Naive B cell (primary cell): ENCODE data around the gene MCRIP2. TPM values are rescaled to one million over a fixed set of nuclear protein-coding genes. Genes with fewer than 3 reads are reported as not detected.

Experiments used
- ATAC-seq, 2 donors: fragments of 150-1000 bp; cut with Tn5 transposase; 2 replicates each; pipeline ENCODE4 v1.10.0; 2021; ENCODE audit warnings: low read depth in 2 of 2, mild to moderate bottlenecking in 2 of 2, moderate library complexity in 2 of 2
- DNase-seq: peaks from one replicate; pipeline ENCODE4 v3.0.0; 2022
- H3K27ac Mint-ChIP-seq, 6 donors: one replicate each; pipeline ENCODE4 v1.8.0; 2020 to 2022; ENCODE audit warnings: mild to moderate bottlenecking in 6 of 6, mixed read lengths in 6 of 6, moderate library complexity in 5 of 6, inconsistent platforms in 2 of 6
- H3K27me3 Mint-ChIP-seq, 3 donors: one replicate each; pipeline ENCODE4 v1.8.0; 2021 to 2022; ENCODE audit warnings: mixed read lengths in 3 of 3, mild to moderate bottlenecking in 1 of 3
- H3K36me3 Mint-ChIP-seq, 2 donors: one replicate each; pipeline ENCODE4 v1.8.0; 2020 to 2022; ENCODE audit warnings: mixed read lengths in 2 of 2, inconsistent platforms in 1 of 2, mild to moderate bottlenecking in 1 of 2
- H3K4me1 Mint-ChIP-seq, 3 donors: one replicate each; pipeline ENCODE4 v1.8.0; 2020 to 2022; ENCODE audit warnings: mixed read lengths in 3 of 3, inconsistent platforms in 1 of 3, mild to moderate bottlenecking in 1 of 3, moderate library complexity in 1 of 3
- H3K4me3 Mint-ChIP-seq, 8 donors: one replicate each; pipeline ENCODE4 v1.8.0; 2020 to 2022; ENCODE audit warnings: mild to moderate bottlenecking in 8 of 8, mixed read lengths in 8 of 8, moderate library complexity in 8 of 8, inconsistent platforms in 2 of 8
- H3K9me3 Mint-ChIP-seq, 7 donors: one replicate each; pipeline ENCODE4 v1.8.0; 2020 to 2022; ENCODE audit warnings: mixed read lengths in 7 of 7, mild to moderate bottlenecking in 5 of 7, inconsistent platforms in 2 of 7, moderate library complexity in 1 of 7
- polyA plus RNA-seq, 6 donors: library from polyadenylated mRNA; unstranded; fragments of 300-500 nt; fragmentation: Illumina TruSeq; gene quantifications; one replicate each; pipeline ENCODE4 v1.2.3, GENCODE V29; 2021; ENCODE audit warnings: low read depth in 6 of 6

Gene MCRIP2
- polyA plus RNA-seq, 6 donors from 2014 or later, result 20.8 to 46.6 (median 22.7) TPM

GRCh38 chr16:668519-669171 lies 27.0 kb downstream of the MCRIP2 start:
- ATAC-seq, result peak in 1 of 2 donors; percentile 2
- H3K27ac Mint-ChIP-seq, result peak overlapping the region in 3 of 6 donors; percentile 56 to 79 (median 70)
- no peak for DNase-seq

GRCh38 chr16:669666-670065 lies 28.0 kb downstream of the MCRIP2 start:
- no peaks in the 10 kb centered on the region for H3K36me3 Mint-ChIP-seq

More at GRCh38 chr16:668519-669171, 27.0 kb downstream of the MCRIP2 start:
- Mint-ChIP-seq H3K36me3 (no peaks in the 10 kb centered on the region), H3K4me3 (peak overlapping the region; percentile 51 to 90 (median 76)), H3K4me1 (peaks cover 6 to 8% (median 7%) of the 10 kb centered on the region in 3 donors), H3K27me3 (no peaks in the 10 kb centered on the region), H3K9me3 (no peaks in the 10 kb centered on the region)

GRCh38 chr16:670485-671352 lies 29.1 kb downstream of the MCRIP2 start:
- Mint-ChIP-seq H3K27ac (peak overlapping the region in 1 of 6 donors; percentile 82), H3K27me3 (peaks cover 0 to 9% (median 8%) of the 10 kb centered on the region in 3 donors), H3K4me1 (peaks cover 13 to 14% (median 14%) of the 10 kb centered on the region in 3 donors), H3K4me3 (peak overlapping the region in 6 of 8 donors; percentile 36 to 72 (median 58)), H3K36me3 (no peaks in the 10 kb centered on the region), H3K9me3 (no peaks in the 10 kb centered on the region)
- no peak for ATAC-seq
- DNase-seq, result no peak

More at GRCh38 chr16:669666-670065, 28.0 kb downstream of the MCRIP2 start:
- Mint-ChIP-seq H3K27me3 (peaks cover 0 to 1% (median 0%) of the 10 kb centered on the region in 3 donors), H3K4me1 (peaks cover 6 to 9% (median 7%) of the 10 kb centered on the region in 3 donors), H3K4me3 (peak overlapping the region; percentile 36 to 90 (median 54)), H3K27ac (peak overlapping the region in 1 of 6 donors; percentile 59), H3K9me3 (no peaks in the 10 kb centered on the region)
- ATAC-seq (no peak), DNase-seq (no peak)

- Mint-ChIP-seq H3K9me3 (no peaks in the 10 kb centered on the region), H3K4me1 (peaks cover 13 to 14% (median 14%) of the 10 kb centered on the region in 3 donors), H3K4me3 (peak overlapping the region in 2 of 8 donors; percentile 12 to 67), H3K36me3 (no peaks in the 10 kb centered on the region), H3K27me3 (peaks cover 0 to 9% (median 8%) of the 10 kb centered on the region in 3 donors), H3K27ac (no peak overlapping the region)
- DNase-seq, result no peak
- no peak for ATAC-seq
Observed at GRCh38 chr16:671353-672131, 29.9 kb downstream of the MCRIP2 start.

- H3K9me3 Mint-ChIP-seq, result no peaks in the 10 kb centered on the region
- ATAC-seq, result no peak
- peaks cover 0 to 17% (median 8%) of the 10 kb centered on the region in 3 donors for H3K27me3 Mint-ChIP-seq
- DNase-seq, result no peak
- H3K4me1 Mint-ChIP-seq, result peaks cover 13 to 14% (median 13%) of the 10 kb centered on the region in 3 donors
- no peak overlapping the region for H3K4me3 Mint-ChIP-seq
- no peak overlapping the region for H3K27ac Mint-ChIP-seq
- no peaks in the 10 kb centered on the region for H3K36me3 Mint-ChIP-seq
Observed at GRCh38 chr16:672371-672770, 30.7 kb downstream of the MCRIP2 start.

- peaks cover 0 to 18% (median 8%) of the 10 kb centered on the region in 3 donors for H3K27me3 Mint-ChIP-seq
- H3K27ac Mint-ChIP-seq, result no peak overlapping the region
- H3K36me3 Mint-ChIP-seq, result no peaks in the 10 kb centered on the region
- DNase-seq (no peak), ATAC-seq (no peak)
- H3K4me3 Mint-ChIP-seq, result peak overlapping the region in 1 of 8 donors; percentile 5
- no peaks in the 10 kb centered on the region for H3K9me3 Mint-ChIP-seq
- peaks cover 9 to 14% (median 9%) of the 10 kb centered on the region in 3 donors for H3K4me1 Mint-ChIP-seq
Observed at GRCh38 chr16:672851-673250, 31.2 kb downstream of the MCRIP2 start.

- peaks cover 9 to 14% (median 9%) of the 10 kb centered on the region in 3 donors for H3K4me1 Mint-ChIP-seq
- DNase-seq, result no peak
- H3K27me3 Mint-ChIP-seq, result peaks cover 0 to 18% (median 8%) of the 10 kb centered on the region in 3 donors
- peak overlapping the region in 1 of 8 donors; percentile 39 for H3K4me3 Mint-ChIP-seq
- no peaks in the 10 kb centered on the region for H3K36me3 Mint-ChIP-seq
- no peak for ATAC-seq
- H3K27ac Mint-ChIP-seq, result no peak overlapping the region
- no peaks in the 10 kb centered on the region for H3K9me3 Mint-ChIP-seq
Observed at GRCh38 chr16:673399-673991, 31.9 kb downstream of the MCRIP2 start.

- H3K4me1 Mint-ChIP-seq, result peaks cover 7 to 10% (median 8%) of the 10 kb centered on the region in 3 donors
- no peak overlapping the region for H3K4me3 Mint-ChIP-seq
- no peak for ATAC-seq
- no peaks in the 10 kb centered on the region for H3K9me3 Mint-ChIP-seq
- H3K27me3 Mint-ChIP-seq, result peaks cover 0 to 18% (median 8%) of the 10 kb centered on the region in 3 donors
- DNase-seq, result no peak
- no peaks in the 10 kb centered on the region for H3K36me3 Mint-ChIP-seq
- no peak overlapping the region for H3K27ac Mint-ChIP-seq
Observed at GRCh38 chr16:674214-674881, 32.7 kb downstream of the MCRIP2 start.

- H3K27ac Mint-ChIP-seq, result peak within 1 kb of the TSS in 1 of 6 donors; percentile 66
- ATAC-seq, result no peak
- no peak for DNase-seq
- no peaks in the 10 kb centered on the region for H3K36me3 Mint-ChIP-seq
- H3K4me1 Mint-ChIP-seq, result peaks cover 8 to 11% (median 9%) of the 10 kb centered on the region in 3 donors
- peaks cover 0 to 18% (median 8%) of the 10 kb centered on the region in 3 donors for H3K27me3 Mint-ChIP-seq
- H3K4me3 Mint-ChIP-seq, result peak within 1 kb of the TSS in 4 of 8 donors; percentile 15 to 63 (median 58)
- no peaks in the 10 kb centered on the region for H3K9me3 Mint-ChIP-seq
Observed at GRCh38 chr16:674968-675883, 33.6 kb downstream of the MCRIP2 start, which contains the start of gene RHBDL1. Gene RHBDL1 (plus strand): TSS chr16:675671. CDS start chr16:675791, 120 bp downstream.

GRCh38 chr16:675884-676564 lies 34.4 kb downstream of the MCRIP2 start:
- Mint-ChIP-seq H3K4me3 (no peak overlapping the region), H3K4me1 (peaks cover 9 to 14% (median 9%) of the 10 kb centered on the region in 3 donors), H3K27me3 (peaks cover 0 to 18% (median 8%) of the 10 kb centered on the region in 3 donors), H3K36me3 (no peaks in the 10 kb centered on the region), H3K9me3 (no peaks in the 10 kb centered on the region), H3K27ac (no peak overlapping the region)
- no peak for ATAC-seq
- DNase-seq, result no peak

GRCh38 chr16:676565-676902 lies 34.9 kb downstream of the MCRIP2 start:
- Mint-ChIP-seq H3K9me3 (no peaks in the 10 kb centered on the region), H3K4me3 (no peak overlapping the region), H3K36me3 (no peaks in the 10 kb centered on the region), H3K27ac (no peak overlapping the region), H3K27me3 (peaks cover 0 to 18% (median 8%) of the 10 kb centered on the region in 3 donors), H3K4me1 (peaks cover 9 to 19% (median 14%) of the 10 kb centered on the region in 3 donors)
- DNase-seq, result no peak
- no peak for ATAC-seq
